ENCODE measurements around the gene DAZAP1.

Gene DAZAP1

DNA sequence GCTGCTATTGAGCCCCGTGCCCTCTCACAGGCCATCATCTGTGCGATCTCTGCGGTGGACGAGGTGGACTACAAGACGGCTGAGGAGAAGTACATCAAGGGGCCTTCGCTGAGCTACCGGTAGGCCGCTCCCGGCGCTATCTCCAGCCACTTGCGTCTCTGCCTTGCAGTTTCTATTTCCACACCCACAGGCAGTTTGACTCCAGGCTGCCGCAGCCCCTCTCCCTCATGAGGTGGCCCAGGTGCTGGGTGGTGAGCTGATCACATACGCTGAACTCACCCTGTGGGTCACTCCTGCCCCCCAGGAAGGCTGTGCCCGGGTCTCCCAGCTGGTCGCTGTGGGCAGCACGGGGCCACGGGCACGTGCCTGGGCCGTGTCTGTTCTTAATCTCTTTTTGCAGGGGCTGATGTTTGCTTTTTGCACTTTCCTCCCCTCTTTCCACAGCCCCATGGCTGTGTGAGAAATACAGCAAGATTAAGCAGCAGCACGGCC is 34.3 kb upstream of the DAZAP1 start:
- no peak overlapping the region for H2BK120ac ChIP-seq (ENCODE audit: low read depth, low read length)
- H3K18ac ChIP-seq (ENCODE audit: low read depth in 1 of 2, low read length in 2 of 2): no peak overlapping the region
- no peak overlapping the region for H2AK5ac ChIP-seq (ENCODE audit: low read length, severe bottlenecking)
- no peak overlapping the region for H2AFZ ChIP-seq (ENCODE audit: low read depth, low read length)
- no peak overlapping the region for H2BK5ac ChIP-seq (ENCODE audit: low read depth, low read length, poor library complexity, severe bottlenecking)
- H3K36me3 ChIP-seq (ENCODE audit: control insufficient read depth in 1 of 2, insufficient read depth in 2 of 2, low read depth in 1 of 2, low read length in 2 of 2): peaks cover 71 to 72% of the 10 kb centered on the region in 2 experiments
- peaks cover 17% of the 10 kb centered on the region for H3K79me1 ChIP-seq (replicated peaks; ENCODE audit: low read length, poor library complexity, severe bottlenecking)
- H3K27ac ChIP-seq (ENCODE audit: low read length, poor library complexity, severe bottlenecking): no peak overlapping the region
- no peak for DNase-seq
- H3K4me3 ChIP-seq (ENCODE audit: insufficient read depth in 1 of 2, low read depth in 1 of 2, low read length in 2 of 2): no peak overlapping the region
- 97% methylated on average over 20 of the region's 20 CpGs for WGBS
- no peak overlapping the region for H3K9ac ChIP-seq (ENCODE audit: low read length)
- H2BK12ac ChIP-seq (ENCODE audit: low read length in 2 of 2): no peak overlapping the region
- H3K14ac ChIP-seq (ENCODE audit: low read length in 2 of 2): no peak overlapping the region
- H3K4ac ChIP-seq (ENCODE audit: low read depth in 1 of 2, low read length in 2 of 2): no peak overlapping the region
- no peaks in the 10 kb centered on the region for H3K9me3 ChIP-seq (ENCODE audit: control insufficient read depth, low read length)
- H2BK15ac ChIP-seq (ENCODE audit: low read depth, poor library complexity, severe bottlenecking): no peak overlapping the region
- no peak overlapping the region for H3K4me2 ChIP-seq (ENCODE audit: low read length, poor library complexity, severe bottlenecking)
- no peak overlapping the region for H3K23ac ChIP-seq (ENCODE audit: low read length in 2 of 2)
- H3K4me1 ChIP-seq (ENCODE audit: control insufficient read depth, insufficient read depth, low read depth, low read length): peaks cover 23% of the 10 kb centered on the region
- H3K27me3 ChIP-seq (ENCODE audit: control insufficient read depth in 1 of 2, insufficient read depth in 1 of 2, low read length in 2 of 2): no peaks in the 10 kb centered on the region
- no peak overlapping the region for H4K91ac ChIP-seq (ENCODE audit: low read length)
- no peak overlapping the region for H4K8ac ChIP-seq (ENCODE audit: low read length)

DNA sequence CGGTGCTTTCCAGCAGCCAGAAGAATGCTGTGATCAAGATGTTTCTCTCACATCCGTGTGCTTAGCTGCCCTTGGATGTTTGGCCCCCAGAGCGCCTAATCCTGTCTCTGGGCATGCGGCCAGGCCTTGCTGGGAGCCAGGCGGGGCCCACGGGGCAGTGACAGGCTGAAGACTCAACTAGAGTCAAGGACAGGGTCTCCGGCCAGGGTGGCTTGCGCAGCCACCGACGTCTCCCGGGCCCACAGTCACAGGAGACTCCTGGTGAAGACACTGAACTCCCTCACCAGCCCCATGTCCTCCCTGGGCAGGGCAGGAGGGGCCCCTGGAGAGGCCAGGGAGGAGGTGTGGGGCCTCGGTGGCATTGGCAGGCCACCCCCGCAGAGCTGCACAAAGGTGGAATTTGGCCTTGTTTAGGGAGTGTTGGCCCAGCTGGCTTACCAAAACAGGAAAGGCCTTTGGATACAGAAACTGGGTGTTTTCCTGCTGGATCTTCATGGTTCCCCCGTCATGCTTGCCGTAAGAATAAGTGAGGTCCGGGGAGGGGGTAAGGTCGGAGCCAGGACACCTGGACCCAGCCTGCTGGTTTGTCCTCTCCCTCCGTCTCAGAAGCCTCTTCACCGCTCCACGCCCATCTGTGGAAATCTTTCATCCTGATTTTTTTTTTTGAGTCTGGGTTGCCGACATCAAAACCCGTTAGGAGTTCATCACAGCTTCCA is 33.7 kb upstream of the DAZAP1 start:
- Histone ChIP-seq H3K14ac (ENCODE audit: low read length in 2 of 2) (no peak overlapping the region), H3K9ac (ENCODE audit: low read length) (no peak overlapping the region), H2AK5ac (ENCODE audit: low read length, severe bottlenecking) (no peak overlapping the region), H3K36me3 (ENCODE audit: control insufficient read depth in 1 of 2, insufficient read depth in 2 of 2, low read depth in 1 of 2, low read length in 2 of 2) (peaks cover 67 to 70% of the 10 kb centered on the region in 2 experiments), H2BK5ac (ENCODE audit: low read depth, low read length, poor library complexity, severe bottlenecking) (no peak overlapping the region), H3K23ac (ENCODE audit: low read length in 2 of 2) (no peak overlapping the region), H3K18ac (ENCODE audit: low read depth in 1 of 2, low read length in 2 of 2) (no peak overlapping the region), H2BK120ac (ENCODE audit: low read depth, low read length) (no peak overlapping the region), H3K4me2 (ENCODE audit: low read length, poor library complexity, severe bottlenecking) (no peak overlapping the region), H3K79me1 (replicated peaks; ENCODE audit: low read length, poor library complexity, severe bottlenecking) (peaks cover 19% of the 10 kb centered on the region), H4K8ac (ENCODE audit: low read length) (no peak overlapping the region), H3K27me3 (ENCODE audit: control insufficient read depth in 1 of 2, insufficient read depth in 1 of 2, low read length in 2 of 2) (no peaks in the 10 kb centered on the region), H3K27ac (ENCODE audit: low read length, poor library complexity, severe bottlenecking) (no peak overlapping the region), H4K91ac (ENCODE audit: low read length) (no peak overlapping the region), H2BK12ac (ENCODE audit: low read length in 2 of 2) (no peak overlapping the region), H3K4me1 (ENCODE audit: control insufficient read depth, insufficient read depth, low read depth, low read length) (peaks cover 23% of the 10 kb centered on the region), H3K4me3 (ENCODE audit: insufficient read depth in 1 of 2, low read depth in 1 of 2, low read length in 2 of 2) (no peak overlapping the region), H3K4ac (ENCODE audit: low read depth in 1 of 2, low read length in 2 of 2) (no peak overlapping the region), H2BK15ac (ENCODE audit: low read depth, poor library complexity, severe bottlenecking) (no peak overlapping the region), H3K9me3 (ENCODE audit: control insufficient read depth, low read length) (no peaks in the 10 kb centered on the region), H2AFZ (ENCODE audit: low read depth, low read length) (no peak overlapping the region)
- no peak for DNase-seq
- WGBS: 96% methylated on average over 22 of the region's 22 CpGs

DNA sequence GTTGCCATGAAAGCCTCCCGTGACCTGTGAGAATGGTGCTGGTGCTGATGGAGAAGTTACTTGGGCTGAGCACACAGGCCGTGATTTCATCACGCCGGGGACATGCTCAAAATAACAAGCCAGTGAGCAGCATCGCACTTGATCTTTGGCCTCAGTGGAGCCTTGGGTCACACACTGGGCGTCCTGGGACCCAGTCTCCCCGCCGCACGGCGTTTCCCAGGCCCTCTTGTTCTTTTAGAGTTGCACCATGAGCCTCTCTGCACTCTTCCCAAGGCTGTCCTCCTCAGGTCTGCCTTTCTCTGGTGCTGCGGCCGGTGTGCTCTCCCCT is 33.2 kb upstream of the DAZAP1 start:
- no peak overlapping the region for H2AFZ ChIP-seq (ENCODE audit: low read depth, low read length)
- no peak overlapping the region for H3K27ac ChIP-seq (ENCODE audit: low read length, poor library complexity, severe bottlenecking)
- no peak overlapping the region for H2AK5ac ChIP-seq (ENCODE audit: low read length, severe bottlenecking)
- DNase-seq: no peak
- no peak overlapping the region for H3K4ac ChIP-seq (ENCODE audit: low read depth in 1 of 2, low read length in 2 of 2)
- no peak overlapping the region for H4K8ac ChIP-seq (ENCODE audit: low read length)
- no peak overlapping the region for H3K23ac ChIP-seq (ENCODE audit: low read length in 2 of 2)
- H3K4me3 ChIP-seq (ENCODE audit: insufficient read depth in 1 of 2, low read depth in 1 of 2, low read length in 2 of 2): no peak overlapping the region
- 88% methylated on average over 12 of the region's 12 CpGs for WGBS
- no peak overlapping the region for H2BK120ac ChIP-seq (ENCODE audit: low read depth, low read length)
- H3K79me1 ChIP-seq (replicated peaks; ENCODE audit: low read length, poor library complexity, severe bottlenecking): peaks cover 18% of the 10 kb centered on the region
- no peak overlapping the region for H3K18ac ChIP-seq (ENCODE audit: low read depth in 1 of 2, low read length in 2 of 2)
- no peak overlapping the region for H2BK15ac ChIP-seq (ENCODE audit: low read depth, poor library complexity, severe bottlenecking)
- peaks cover 63 to 67% of the 10 kb centered on the region in 2 experiments for H3K36me3 ChIP-seq (ENCODE audit: control insufficient read depth in 1 of 2, insufficient read depth in 2 of 2, low read depth in 1 of 2, low read length in 2 of 2)
- no peak overlapping the region for H2BK12ac ChIP-seq (ENCODE audit: low read length in 2 of 2)
- H3K14ac ChIP-seq (ENCODE audit: low read length in 2 of 2): no peak overlapping the region
- no peak overlapping the region for H2BK5ac ChIP-seq (ENCODE audit: low read depth, low read length, poor library complexity, severe bottlenecking)
- no peaks in the 10 kb centered on the region for H3K27me3 ChIP-seq (ENCODE audit: control insufficient read depth in 1 of 2, insufficient read depth in 1 of 2, low read length in 2 of 2)
- H3K9ac ChIP-seq (ENCODE audit: low read length): no peak overlapping the region
- H4K91ac ChIP-seq (ENCODE audit: low read length): no peak overlapping the region
- H3K9me3 ChIP-seq (ENCODE audit: control insufficient read depth, low read length): no peaks in the 10 kb centered on the region
- H3K4me2 ChIP-seq (ENCODE audit: low read length, poor library complexity, severe bottlenecking): no peak overlapping the region
- H3K4me1 ChIP-seq (ENCODE audit: control insufficient read depth, insufficient read depth, low read depth, low read length): peaks cover 23% of the 10 kb centered on the region

DNA sequence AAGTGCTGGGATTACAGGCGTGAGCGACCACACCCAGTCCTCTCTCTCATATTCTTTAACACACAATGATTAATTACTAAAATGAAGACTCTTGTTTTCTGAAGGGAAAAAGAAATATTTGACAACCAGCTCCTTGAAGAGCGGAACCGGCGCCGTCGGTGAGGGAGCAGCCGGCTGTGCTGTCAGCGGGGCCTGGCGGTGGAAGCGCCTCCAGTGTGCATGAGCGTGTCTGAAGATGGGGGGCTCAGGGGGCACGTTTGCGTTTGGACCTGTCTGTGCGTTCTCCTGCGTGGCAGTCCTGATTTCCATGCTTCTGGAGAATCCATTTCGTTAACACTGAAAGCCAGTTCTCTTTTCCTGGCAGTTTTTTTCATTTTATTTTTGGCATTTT is 31.0 kb upstream of the DAZAP1 start:
- H3K4me2 ChIP-seq (ENCODE audit: low read length, poor library complexity, severe bottlenecking): no peak overlapping the region
- H2AFZ ChIP-seq (ENCODE audit: low read depth, low read length): no peak overlapping the region
- no peak overlapping the region for H3K4me3 ChIP-seq (ENCODE audit: insufficient read depth in 1 of 2, low read depth in 1 of 2, low read length in 2 of 2)
- no peak overlapping the region for H3K14ac ChIP-seq (ENCODE audit: low read length in 2 of 2)
- H3K79me1 ChIP-seq (replicated peaks; ENCODE audit: low read length, poor library complexity, severe bottlenecking): peaks cover 18% of the 10 kb centered on the region
- H3K4me1 ChIP-seq (ENCODE audit: control insufficient read depth, insufficient read depth, low read depth, low read length): peaks cover 16% of the 10 kb centered on the region
- no peaks in the 10 kb centered on the region for H3K27me3 ChIP-seq (ENCODE audit: control insufficient read depth in 1 of 2, insufficient read depth in 1 of 2, low read length in 2 of 2)
- H3K27ac ChIP-seq (ENCODE audit: low read length, poor library complexity, severe bottlenecking): no peak overlapping the region
- H3K4ac ChIP-seq (ENCODE audit: low read depth in 1 of 2, low read length in 2 of 2): no peak overlapping the region
- 97% methylated on average over 15 of the region's 17 CpGs for WGBS
- DNase-seq: no peak
- H2AK5ac ChIP-seq (ENCODE audit: low read length, severe bottlenecking): no peak overlapping the region
- H2BK15ac ChIP-seq (ENCODE audit: low read depth, poor library complexity, severe bottlenecking): no peak overlapping the region
- H3K9me3 ChIP-seq (ENCODE audit: control insufficient read depth, low read length): no peaks in the 10 kb centered on the region
- no peak overlapping the region for H2BK5ac ChIP-seq (ENCODE audit: low read depth, low read length, poor library complexity, severe bottlenecking)
- H3K23ac ChIP-seq (ENCODE audit: low read length in 2 of 2): no peak overlapping the region
- H2BK12ac ChIP-seq (ENCODE audit: low read length in 2 of 2): no peak overlapping the region
- H4K91ac ChIP-seq (ENCODE audit: low read length): no peak overlapping the region
- no peak overlapping the region for H3K9ac ChIP-seq (ENCODE audit: low read length)
- H2BK120ac ChIP-seq (ENCODE audit: low read depth, low read length): no peak overlapping the region
- H3K18ac ChIP-seq (ENCODE audit: low read depth in 1 of 2, low read length in 2 of 2): no peak overlapping the region
- peaks cover 41 to 50% of the 10 kb centered on the region in 2 experiments for H3K36me3 ChIP-seq (ENCODE audit: control insufficient read depth in 1 of 2, insufficient read depth in 2 of 2, low read depth in 1 of 2, low read length in 2 of 2)
- no peak overlapping the region for H4K8ac ChIP-seq (ENCODE audit: low read length)
